ENCODE measurements around the gene RIOX2.

RIOX2 gene

GRCh38 chr3:97901313-97902248, 70.7 kb downstream of the RIOX2 start:
- H3K4me2 ChIP-seq, result peak overlapping the region; percentile 19
- no peak for TF ChIP-seq Cebpa-rat (IDR thresholded peaks at IDR 0.05)
- no peaks in the 10 kb centered on the region for H4K20me1 ChIP-seq
- peaks cover 12% of the 10 kb centered on the region for H3K4me1 ChIP-seq
- no peaks in the 10 kb centered on the region for H3K9me3 ChIP-seq
- no peak overlapping the region for H3K9ac ChIP-seq
- no peaks in the 10 kb centered on the region for H3K27me3 ChIP-seq
- H3K4me3 ChIP-seq, result no peak overlapping the region
- H3K36me3 ChIP-seq, result no peaks in the 10 kb centered on the region
- no peak overlapping the region for H3K27ac ChIP-seq

- H3K4me1 ChIP-seq, result peaks cover 12% of the 10 kb centered on the region
- no peaks in the 10 kb centered on the region for H3K36me3 ChIP-seq
- no peak overlapping the region for H3K4me2 ChIP-seq
- no peak overlapping the region for H3K4me3 ChIP-seq
- TF ChIP-seq Cebpa-rat (IDR thresholded peaks at IDR 0.05), result no peak
- H3K9ac ChIP-seq, result no peak overlapping the region
- no peak overlapping the region for H3K27ac ChIP-seq
- H3K27me3 ChIP-seq, result no peaks in the 10 kb centered on the region
- H4K20me1 ChIP-seq, result no peaks in the 10 kb centered on the region
- H3K9me3 ChIP-seq, result no peaks in the 10 kb centered on the region
Observed at GRCh38 chr3:97899331-97899730, 72.9 kb downstream of the RIOX2 start.

GRCh38 chr3:97896547-97896946, 75.7 kb downstream of the RIOX2 start:
- H3K9me3 ChIP-seq, result no peaks in the 10 kb centered on the region
- no peak overlapping the region for H3K4me3 ChIP-seq
- H4K20me1 ChIP-seq, result no peaks in the 10 kb centered on the region
- TF ChIP-seq Cebpa-rat (IDR thresholded peaks at IDR 0.05), result no peak
- H3K27ac ChIP-seq, result no peak overlapping the region
- no peak overlapping the region for H3K4me2 ChIP-seq
- no peaks in the 10 kb centered on the region for H3K36me3 ChIP-seq
- H3K27me3 ChIP-seq, result no peaks in the 10 kb centered on the region
- no peak overlapping the region for H3K9ac ChIP-seq
- H3K4me1 ChIP-seq, result peaks cover 5% of the 10 kb centered on the region

- no peaks in the 10 kb centered on the region for H3K36me3 ChIP-seq
- no peaks in the 10 kb centered on the region for H4K20me1 ChIP-seq
- no peak overlapping the region for H3K4me3 ChIP-seq
- H3K9me3 ChIP-seq, result no peaks in the 10 kb centered on the region
- no peak overlapping the region for H3K9ac ChIP-seq
- no peak for TF ChIP-seq Cebpa-rat (IDR thresholded peaks at IDR 0.05)
- no peak overlapping the region for H3K27ac ChIP-seq
- H3K4me2 ChIP-seq, result no peak overlapping the region
- H3K4me1 ChIP-seq, result peaks cover under 1% of the 10 kb centered on the region; the same call in 1 of the 2 replicates
- H3K27me3 ChIP-seq, result no peaks in the 10 kb centered on the region
Observed at GRCh38 chr3:97896129-97896528, 76.1 kb downstream of the RIOX2 start.

GRCh38 chr3:97895216-97895615, 77.0 kb downstream of the RIOX2 start:
- H4K20me1 ChIP-seq, result no peaks in the 10 kb centered on the region
- H3K4me1 ChIP-seq, result no peaks in the 10 kb centered on the region
- H3K27ac ChIP-seq, result no peak overlapping the region
- no peaks in the 10 kb centered on the region for H3K36me3 ChIP-seq
- H3K9me3 ChIP-seq, result no peaks in the 10 kb centered on the region
- no peak overlapping the region for H3K9ac ChIP-seq
- H3K27me3 ChIP-seq, result no peaks in the 10 kb centered on the region
- no peak overlapping the region for H3K4me3 ChIP-seq
- H3K4me2 ChIP-seq, result no peak overlapping the region
- no peak for TF ChIP-seq Cebpa-rat (IDR thresholded peaks at IDR 0.05)

- TF ChIP-seq Cebpa-rat (IDR thresholded peaks at IDR 0.05), result no peak
Observed at GRCh38 chr3:97892852-97893251, 79.4 kb downstream of the RIOX2 start.

More at GRCh38 chr3:97892852-97893251, 79.4 kb downstream of the RIOX2 start:
- no peak overlapping the region for H3K4me2 ChIP-seq
- H3K9me3 ChIP-seq, result no peaks in the 10 kb centered on the region
- no peaks in the 10 kb centered on the region for H3K27me3 ChIP-seq
- H3K4me3 ChIP-seq, result no peak overlapping the region
- no peak overlapping the region for H3K27ac ChIP-seq
- H3K9ac ChIP-seq, result no peak overlapping the region
- H3K4me1 ChIP-seq, result no peaks in the 10 kb centered on the region
- no peaks in the 10 kb centered on the region for H4K20me1 ChIP-seq
- H3K36me3 ChIP-seq, result no peaks in the 10 kb centered on the region
